Measurements from ENCODE around the gene TBX2. TPM values are rescaled to one million over a fixed set of nuclear protein-coding genes. Genes with fewer than 3 reads are reported as not detected.
"Not testable (repeated sequence)": the region's sequence is repeated elsewhere in the genome, so short reads cannot be mapped to it uniquely, and the experiment has no call there.

The TBX2 gene
- total RNA-seq, 1 donor from 2014 or later: 0.23 TPM

GRCh38 chr17:61425682-61426481 lies 26.2 kb downstream of the TBX2 start:
- no peaks in the 10 kb centered on the region for H3K9me3 Mint-ChIP-seq (ENCODE audit: unreplicated experiment)
- H3K36me3 Mint-ChIP-seq (ENCODE audit: low read depth, unreplicated experiment): no peaks in the 10 kb centered on the region
- H3K4me1 Mint-ChIP-seq (ENCODE audit: unreplicated experiment): no peaks in the 10 kb centered on the region
- H3K27me3 Mint-ChIP-seq (ENCODE audit: unreplicated experiment): peaks cover 2% of the 10 kb centered on the region
- no peak overlapping the region for H3K4me3 Mint-ChIP-seq (ENCODE audit: unreplicated experiment)
- no peak overlapping the region for H3K27ac Mint-ChIP-seq (ENCODE audit: unreplicated experiment)
- DNase-seq (ENCODE audit: low spot score): no peak
- TF ChIP-seq CTCF (IDR thresholded peaks at IDR 0.05; ENCODE audit: unreplicated experiment): no peak

GRCh38 chr17:61426482-61427304 lies 27.1 kb downstream of the TBX2 start:
- no peak for TF ChIP-seq CTCF (IDR thresholded peaks at IDR 0.05; ENCODE audit: unreplicated experiment)
- no peak for DNase-seq (ENCODE audit: low spot score)
- no peaks in the 10 kb centered on the region for H3K27me3 Mint-ChIP-seq (ENCODE audit: unreplicated experiment)
- no peaks in the 10 kb centered on the region for H3K4me1 Mint-ChIP-seq (ENCODE audit: unreplicated experiment)
- H3K4me3 Mint-ChIP-seq (ENCODE audit: unreplicated experiment): no peak overlapping the region
- H3K36me3 Mint-ChIP-seq (ENCODE audit: low read depth, unreplicated experiment): no peaks in the 10 kb centered on the region
- no peak overlapping the region for H3K27ac Mint-ChIP-seq (ENCODE audit: unreplicated experiment)
- H3K9me3 Mint-ChIP-seq (ENCODE audit: unreplicated experiment): no peaks in the 10 kb centered on the region

- H3K9me3 Mint-ChIP-seq (ENCODE audit: unreplicated experiment): no peaks in the 10 kb centered on the region
- no peak for TF ChIP-seq CTCF (IDR thresholded peaks at IDR 0.05; ENCODE audit: unreplicated experiment)
- H3K4me1 Mint-ChIP-seq (ENCODE audit: unreplicated experiment): no peaks in the 10 kb centered on the region
- no peak overlapping the region for H3K4me3 Mint-ChIP-seq (ENCODE audit: unreplicated experiment)
- no peaks in the 10 kb centered on the region for H3K36me3 Mint-ChIP-seq (ENCODE audit: low read depth, unreplicated experiment)
- H3K27me3 Mint-ChIP-seq (ENCODE audit: unreplicated experiment): no peaks in the 10 kb centered on the region
- H3K27ac Mint-ChIP-seq (ENCODE audit: unreplicated experiment): no peak overlapping the region
- no peak for DNase-seq (ENCODE audit: low spot score)
Measured at GRCh38 chr17:61427567-61427966, 27.9 kb downstream of the TBX2 start.

- TF ChIP-seq CTCF (IDR thresholded peaks at IDR 0.05; ENCODE audit: unreplicated experiment): no peak
- Mint-ChIP-seq H3K4me1 (ENCODE audit: unreplicated experiment) (no peaks in the 10 kb centered on the region), H3K9me3 (ENCODE audit: unreplicated experiment) (no peaks in the 10 kb centered on the region), H3K27me3 (ENCODE audit: unreplicated experiment) (no peaks in the 10 kb centered on the region), H3K36me3 (ENCODE audit: low read depth, unreplicated experiment) (no peaks in the 10 kb centered on the region), H3K4me3 (ENCODE audit: unreplicated experiment) (no peak overlapping the region), H3K27ac (ENCODE audit: unreplicated experiment) (no peak overlapping the region)
- DNase-seq (ENCODE audit: low spot score): no peak
Measured at GRCh38 chr17:61429274-61429673, 29.6 kb downstream of the TBX2 start.

GRCh38 chr17:61429831-61430230 lies 30.2 kb downstream of the TBX2 start:
- H3K4me1 Mint-ChIP-seq (ENCODE audit: unreplicated experiment); H3K9me3 Mint-ChIP-seq (ENCODE audit: unreplicated experiment); DNase-seq (ENCODE audit: low spot score); H3K27me3 Mint-ChIP-seq (ENCODE audit: unreplicated experiment); H3K27ac Mint-ChIP-seq (ENCODE audit: unreplicated experiment); H3K4me3 Mint-ChIP-seq (ENCODE audit: unreplicated experiment); H3K36me3 Mint-ChIP-seq (ENCODE audit: low read depth, unreplicated experiment): not testable (repeated sequence)
